Measurements from ENCODE around the gene CENPP. TPM values are rescaled to one million over a fixed set of nuclear protein-coding genes. Genes with fewer than 3 reads are reported as not detected.

The CENPP gene
- total RNA-seq, 1 donor from 2014 or later, result 13.1 TPM

DNA sequence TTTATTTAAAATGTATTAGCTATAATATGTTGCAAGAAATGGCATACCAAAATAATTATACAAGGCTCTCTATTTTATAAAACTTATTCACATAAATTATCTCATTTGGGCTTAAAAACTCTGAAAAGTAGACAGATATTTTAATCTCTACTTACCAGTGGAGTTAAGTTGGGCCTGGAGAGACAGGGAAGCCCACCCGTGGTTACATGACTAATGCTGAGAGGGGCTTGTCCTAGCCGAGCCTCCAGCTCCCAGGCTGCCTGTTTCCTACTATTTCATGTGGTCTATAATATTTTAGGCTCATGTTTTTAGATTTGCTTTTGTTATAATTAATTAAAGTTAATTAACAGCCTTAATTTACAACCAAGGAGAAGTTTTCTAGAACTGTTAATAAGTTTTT, 177.4 kb downstream of the CENPP start:
- no peak for DNase-seq (ENCODE audit: low read depth)

DNA sequence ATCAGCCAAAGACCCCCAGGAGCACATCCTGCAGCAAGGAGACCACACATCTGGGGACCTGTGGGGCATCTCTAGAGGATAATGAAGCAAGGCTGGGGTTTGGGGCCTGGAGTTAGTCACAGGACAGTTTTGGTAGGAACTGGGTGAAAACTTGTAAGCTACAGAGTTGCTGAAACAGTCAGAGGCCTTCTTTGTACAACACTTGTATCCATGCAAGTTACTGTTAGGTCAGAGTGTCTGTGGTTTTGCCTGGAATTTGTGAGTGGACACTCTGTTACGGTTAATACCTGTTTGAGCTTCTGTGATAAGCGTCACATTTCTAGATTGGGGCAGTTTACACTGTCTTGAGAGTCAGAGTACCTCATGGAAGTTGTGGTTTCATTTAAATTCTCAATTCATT, 179.1 kb downstream of the CENPP start:
- no peak for DNase-seq (ENCODE audit: low read depth)

DNA sequence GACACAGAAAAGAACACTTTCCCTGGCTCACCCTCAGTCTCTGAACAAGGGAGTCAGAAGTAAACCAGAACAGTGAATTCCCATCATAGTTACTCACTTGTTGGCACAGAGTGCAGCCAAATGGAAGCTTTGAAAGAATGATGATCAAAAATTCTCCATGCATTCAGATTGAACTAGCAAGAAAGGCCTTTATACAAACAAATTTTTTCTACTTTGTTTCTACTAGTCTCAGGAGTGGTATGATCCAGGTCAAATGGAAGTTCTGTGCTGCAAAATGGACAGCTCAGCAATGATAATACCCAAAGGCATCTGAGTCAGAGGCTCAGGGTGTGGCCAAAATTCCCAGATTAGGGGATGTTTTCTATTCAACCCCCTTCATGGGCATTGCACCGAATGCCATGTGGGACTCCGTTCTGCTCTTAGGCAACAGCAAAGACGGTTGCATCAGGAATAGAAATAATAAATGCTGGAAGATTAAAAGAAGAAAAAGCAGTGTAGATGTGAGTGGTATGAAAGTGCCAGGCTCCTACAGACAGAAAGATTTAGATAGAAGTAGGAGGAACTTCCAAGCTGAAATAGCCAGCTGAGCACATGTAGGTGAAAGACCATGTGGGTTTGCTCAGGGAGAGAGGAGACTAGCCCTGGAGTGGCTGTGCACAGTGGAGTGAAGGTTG, 180.6 kb downstream of the CENPP start:
- peak; percentile 73 for DNase-seq (ENCODE audit: low read depth)

DNA sequence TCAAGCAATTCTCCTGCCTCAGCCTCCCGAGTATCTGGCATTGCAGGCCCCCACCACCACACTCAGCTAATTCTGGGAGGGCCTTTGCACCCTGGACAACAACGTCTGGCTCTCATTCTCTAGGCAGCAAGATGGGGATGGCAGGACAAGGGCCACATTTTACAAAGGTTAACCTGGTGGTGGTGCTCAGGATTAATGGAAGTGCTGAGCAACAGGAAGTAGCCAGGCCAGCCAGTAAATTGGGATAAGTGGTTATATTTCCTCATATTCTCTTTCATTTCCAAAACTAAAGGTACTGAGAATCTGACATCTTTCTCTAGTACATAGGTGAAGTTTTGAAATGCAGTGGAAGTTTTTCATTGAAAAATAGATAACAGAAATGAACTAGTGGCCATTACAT, 181.3 kb downstream of the CENPP start:
- DNase-seq (ENCODE audit: low read depth), result no peak

DNA sequence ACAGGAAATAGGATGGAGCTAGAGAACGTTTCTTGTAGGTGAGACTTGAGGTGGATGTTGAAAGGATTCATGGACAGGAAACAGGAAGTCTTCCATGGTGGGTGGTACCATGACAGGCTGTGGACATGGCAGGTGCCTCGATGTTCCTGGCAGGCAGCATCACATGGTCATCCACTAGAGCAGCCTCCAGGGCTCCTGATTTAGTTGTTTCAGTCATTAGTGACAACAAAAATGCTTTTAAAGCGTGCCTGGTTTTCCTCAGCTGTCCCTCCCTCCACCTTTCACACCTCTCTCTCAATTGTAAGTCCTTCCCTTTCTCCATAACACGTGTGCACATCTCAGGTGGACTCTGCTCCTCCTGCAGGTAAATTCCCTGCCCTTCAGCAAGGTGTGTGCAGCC, 181.7 kb downstream of the CENPP start:
- DNase-seq (ENCODE audit: low read depth), result no peak

DNA sequence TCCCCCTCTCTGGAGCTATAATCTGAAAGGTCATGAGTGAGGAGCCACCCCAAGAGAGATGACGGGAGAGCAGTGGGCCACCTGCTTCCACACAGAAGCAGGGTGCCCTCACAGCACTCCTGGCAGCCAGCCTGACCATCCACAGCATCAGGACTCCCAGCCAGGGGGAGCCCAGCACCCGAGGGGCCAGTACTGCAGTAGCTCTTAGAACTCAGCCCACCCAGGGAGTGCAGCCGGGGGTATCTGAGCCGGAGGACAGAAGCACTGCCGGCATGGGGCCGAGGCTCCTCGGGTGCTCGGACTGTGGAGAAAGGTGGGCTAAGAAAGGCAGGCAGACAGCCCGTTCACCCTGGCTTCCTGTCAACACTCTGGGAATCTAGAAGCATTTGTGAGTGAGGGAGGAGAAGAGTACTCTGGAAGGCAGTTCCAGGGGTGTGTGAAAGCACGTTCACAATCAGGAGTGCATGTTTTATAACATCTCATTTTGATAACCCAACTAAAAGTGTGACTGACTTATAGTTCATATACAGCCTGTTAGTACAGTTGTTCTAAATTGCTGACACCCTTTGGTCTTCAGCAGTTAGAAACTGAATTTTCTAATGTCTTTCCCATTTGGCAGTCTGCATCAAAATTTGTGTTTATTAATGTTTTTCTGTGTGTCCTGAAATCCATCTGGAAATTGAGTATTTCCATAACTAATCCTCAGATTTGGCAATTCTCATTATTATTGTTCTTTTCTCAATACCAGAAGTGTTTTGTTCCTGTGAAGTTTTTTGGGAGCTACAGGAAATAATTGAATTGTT, 182.5 kb downstream of the CENPP start:
- no peak for DNase-seq (ENCODE audit: low read depth)

DNA sequence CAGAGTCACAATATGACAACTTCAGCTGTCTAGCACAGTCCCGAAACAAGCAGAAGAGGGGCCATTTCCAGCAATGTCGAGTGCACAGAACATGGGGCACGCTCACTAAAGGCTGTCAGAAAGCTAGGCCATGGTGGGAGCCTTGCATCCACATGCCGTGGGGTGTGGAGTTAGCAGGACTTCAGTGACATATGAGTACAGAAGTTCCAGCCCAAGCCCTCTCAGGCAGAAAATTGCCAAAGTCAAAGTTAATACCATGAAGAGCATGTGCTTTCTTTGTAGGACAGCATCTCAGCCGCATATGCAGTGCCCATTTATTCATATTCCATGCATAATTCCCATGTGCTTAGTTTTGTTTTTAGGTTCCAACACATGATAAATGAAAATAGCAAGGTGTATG, 183.3 kb downstream of the CENPP start:
- no peak for DNase-seq (ENCODE audit: low read depth)

DNA sequence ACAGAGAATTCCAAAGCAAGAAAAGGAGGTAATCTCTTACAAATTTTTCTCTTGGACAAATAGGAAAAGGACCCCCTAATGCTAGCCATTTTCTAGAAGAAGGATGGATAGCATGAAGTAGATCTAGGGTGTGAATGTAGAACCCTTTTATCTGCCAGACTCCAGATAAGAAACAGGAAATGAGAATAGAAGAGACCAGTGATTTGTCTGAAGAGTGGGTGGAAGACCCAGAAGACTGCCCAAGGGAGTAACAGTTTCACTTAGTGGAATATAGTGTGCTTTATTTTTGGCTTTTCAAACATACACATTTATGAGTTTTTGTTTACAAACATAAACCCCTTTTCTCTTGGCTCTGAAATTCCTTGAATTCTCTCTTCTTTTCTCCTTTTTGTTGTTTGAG, 185.0 kb downstream of the CENPP start:
- DNase-seq (ENCODE audit: low read depth), result no peak

DNA sequence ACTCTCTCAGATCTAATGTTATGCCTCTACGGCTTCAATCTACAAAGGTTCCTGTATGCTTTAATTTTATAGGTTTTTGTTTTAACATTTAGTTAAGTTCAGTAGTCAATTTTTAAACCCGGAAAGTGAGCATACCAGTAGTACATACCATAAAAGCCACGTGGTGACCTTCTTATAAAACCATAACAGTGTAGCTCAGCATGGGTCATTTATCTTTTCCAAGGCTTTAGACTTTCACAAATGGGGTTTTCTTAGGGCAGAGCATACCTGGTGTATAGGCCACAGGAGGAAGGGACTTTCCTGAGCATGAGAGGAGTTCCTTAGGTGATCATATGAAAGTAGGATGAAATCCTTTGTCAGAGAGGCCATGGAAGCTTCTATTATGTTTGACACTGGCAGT, 186.9 kb downstream of the CENPP start:
- no peak for DNase-seq (ENCODE audit: low read depth)

DNA sequence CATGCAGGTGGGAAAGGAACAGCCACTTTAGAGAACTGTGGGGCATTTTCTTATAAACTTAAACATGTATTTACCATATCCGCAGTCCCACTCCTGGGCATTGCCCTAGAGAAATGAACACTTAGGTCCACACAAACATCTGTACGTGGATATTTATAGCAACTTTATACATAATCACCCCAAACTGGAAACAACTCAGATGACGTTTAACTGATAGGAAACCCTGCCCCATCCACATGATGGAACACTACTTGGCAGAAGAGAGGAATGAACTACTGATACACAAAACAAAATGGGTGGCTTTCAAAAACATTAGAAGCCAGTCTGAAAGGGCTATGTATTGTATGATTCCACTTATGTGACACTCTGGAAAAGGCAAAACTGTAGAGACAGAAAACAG, 187.6 kb downstream of the CENPP start:
- no peak for DNase-seq (ENCODE audit: low read depth)

DNA sequence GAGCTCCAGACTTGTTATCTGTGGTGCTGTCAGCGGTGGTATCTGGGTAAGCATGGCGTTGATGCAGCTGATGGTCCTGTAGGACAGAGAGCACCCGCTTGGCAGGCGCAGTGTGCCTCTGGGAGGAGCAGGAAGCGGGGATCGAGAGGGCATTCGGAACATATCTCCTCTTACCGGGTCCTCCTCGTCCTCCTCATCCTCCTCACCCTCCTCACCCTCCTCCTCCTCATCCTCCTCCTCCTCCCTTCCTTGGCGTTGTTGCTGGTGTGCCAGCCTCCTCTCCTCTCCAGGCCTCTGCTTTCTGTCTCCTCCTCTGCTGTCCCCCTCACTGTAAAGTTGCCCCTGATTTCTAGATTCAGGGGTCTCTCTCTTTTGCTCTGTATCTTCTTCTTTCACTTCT, 188.9 kb downstream of the CENPP start:
- no peak for DNase-seq (ENCODE audit: low read depth)

DNA sequence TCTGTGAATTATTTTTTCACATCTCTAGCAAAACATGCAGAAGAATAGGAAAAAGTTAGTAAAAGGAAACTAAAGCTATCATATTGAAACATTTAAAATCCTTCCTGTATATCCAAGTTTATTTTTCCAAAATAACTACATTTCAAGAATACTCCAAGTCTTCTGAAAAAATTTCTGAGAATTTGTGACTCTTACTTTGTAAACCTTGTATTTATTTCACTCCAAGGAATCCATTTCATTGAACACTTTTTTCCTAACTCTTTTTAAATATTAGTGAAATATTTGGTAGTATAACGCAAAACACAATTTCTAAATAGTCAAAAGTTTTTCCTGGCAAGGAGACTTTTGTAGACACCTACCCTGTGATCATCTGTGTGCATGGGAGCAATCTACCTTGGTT, 190.8 kb downstream of the CENPP start:
- DNase-seq (ENCODE audit: low read depth), result no peak

DNA sequence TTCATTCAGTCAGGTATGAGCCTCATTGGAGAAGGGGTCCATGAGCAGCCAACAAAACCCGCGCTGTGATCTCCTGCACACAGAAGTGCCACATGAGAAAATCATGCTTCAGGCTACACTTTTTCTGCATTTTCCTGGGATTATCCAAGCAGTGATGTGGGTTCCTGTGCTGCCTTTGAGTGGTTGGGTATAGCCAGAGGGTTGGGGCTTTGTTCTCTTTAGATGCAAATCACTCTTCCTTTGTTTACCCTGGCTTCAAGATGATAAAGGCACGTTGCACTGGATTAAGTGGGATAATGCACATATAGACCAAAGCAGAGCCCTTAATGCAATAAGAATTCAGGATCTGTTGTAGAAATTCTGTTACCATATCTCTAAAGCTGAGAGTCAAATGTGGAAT, 191.3 kb downstream of the CENPP start:
- DNase-seq (ENCODE audit: low read depth), result no peak

DNA sequence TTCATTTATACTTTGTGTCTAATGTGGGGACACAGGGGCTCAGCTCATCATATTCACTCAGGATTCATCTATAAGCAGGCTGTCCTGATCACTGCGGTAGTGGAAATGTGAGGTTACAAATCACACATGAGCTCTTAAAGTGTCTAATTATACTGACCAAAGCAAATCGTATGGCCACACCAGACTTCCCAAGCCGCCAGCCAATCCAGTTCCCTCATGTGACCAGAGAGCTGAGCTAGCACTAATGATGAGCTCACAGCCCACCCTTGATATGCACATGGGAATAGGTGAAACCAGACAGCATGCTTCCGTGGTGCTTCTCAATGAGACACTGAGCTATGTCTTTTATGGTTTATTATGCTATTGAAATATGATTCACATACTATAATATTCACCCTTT, 192.4 kb downstream of the CENPP start:
- no peak for DNase-seq (ENCODE audit: low read depth)

DNA sequence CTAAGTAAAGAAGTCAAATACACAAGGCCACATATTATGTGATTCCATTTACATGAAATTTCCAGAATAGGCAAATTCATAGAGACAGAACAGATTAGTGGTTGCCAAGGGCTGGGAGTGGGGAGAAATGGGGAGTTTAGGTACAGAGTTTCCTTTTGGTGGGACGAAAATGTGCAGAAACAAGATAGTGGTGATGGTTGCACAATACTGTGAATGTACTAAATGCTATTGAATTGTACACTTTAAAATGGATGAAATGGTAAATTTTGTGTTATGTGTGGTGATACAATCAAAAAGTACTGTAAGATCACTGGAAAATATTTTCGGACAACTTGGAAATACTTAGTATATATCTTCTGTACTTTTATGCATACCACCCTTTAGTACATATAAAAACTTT, 195.1 kb downstream of the CENPP start:
- no peak for DNase-seq (ENCODE audit: low read depth)

DNA sequence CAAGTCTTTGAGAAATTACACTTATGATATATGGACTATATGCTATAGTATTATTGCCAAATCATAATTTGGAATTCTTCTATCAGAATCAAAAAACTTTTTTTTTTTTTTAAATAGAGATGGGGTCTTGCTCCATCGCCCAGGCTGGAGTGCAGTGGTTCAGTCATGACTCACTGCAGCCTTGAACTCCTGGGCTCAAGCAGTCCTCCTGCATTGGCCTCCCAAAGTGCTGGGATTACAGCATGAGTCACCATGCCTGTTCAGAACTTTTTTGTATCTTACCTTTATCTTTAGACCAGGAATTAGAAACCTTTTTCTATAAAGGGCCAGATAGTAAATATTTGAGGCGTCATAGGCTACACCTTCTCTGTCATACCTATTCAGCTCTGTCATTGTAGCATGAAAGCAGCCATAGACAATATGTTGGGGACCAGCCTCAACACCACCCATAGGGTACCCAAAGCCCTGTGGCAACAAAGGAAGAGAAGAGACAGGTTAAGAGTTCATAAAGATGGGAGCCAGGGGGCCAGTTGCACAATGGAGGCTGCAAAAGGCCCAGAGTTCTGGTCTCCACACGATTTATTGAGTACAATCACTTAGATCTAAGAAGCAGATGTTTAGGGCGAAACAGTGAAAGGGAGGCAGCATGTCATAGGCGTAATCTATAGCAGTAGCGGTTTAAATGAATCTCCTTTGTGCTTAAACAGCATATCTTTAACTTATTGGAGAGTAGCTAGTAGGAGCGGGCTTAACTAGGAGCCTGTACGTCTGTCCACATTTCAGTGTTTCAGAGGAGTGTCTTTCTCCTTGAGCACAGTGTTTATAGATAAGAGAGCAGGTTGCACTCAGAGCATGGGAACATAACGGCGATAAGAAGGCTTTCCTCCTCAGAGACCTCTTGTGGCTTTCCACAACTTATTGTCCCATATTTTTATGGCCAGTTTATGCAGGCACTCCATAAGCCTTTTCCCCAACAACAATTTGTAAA, 197.5 kb downstream of the CENPP start:
- no peak for DNase-seq (ENCODE audit: low read depth)

DNA sequence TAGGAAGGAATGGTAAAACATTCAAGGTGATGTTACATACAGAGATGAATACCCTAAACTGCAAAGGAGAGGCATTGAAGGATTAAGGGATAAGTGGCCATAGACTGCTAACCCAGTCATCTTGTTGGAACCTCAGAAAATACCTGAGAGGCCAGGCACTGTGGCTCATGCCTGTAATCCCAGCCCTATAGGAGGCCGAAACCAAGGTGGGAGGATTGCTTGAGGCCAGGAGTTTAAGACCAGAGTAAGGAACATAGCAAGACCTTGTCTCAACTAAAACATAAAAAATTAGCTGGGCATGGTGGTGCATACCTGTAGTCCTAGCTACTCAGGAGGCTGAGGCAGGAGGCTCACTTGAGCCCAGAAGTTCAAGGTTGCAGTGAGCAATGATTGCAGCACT, 199.1 kb downstream of the CENPP start:
- no peak for DNase-seq (ENCODE audit: low read depth)

DNA sequence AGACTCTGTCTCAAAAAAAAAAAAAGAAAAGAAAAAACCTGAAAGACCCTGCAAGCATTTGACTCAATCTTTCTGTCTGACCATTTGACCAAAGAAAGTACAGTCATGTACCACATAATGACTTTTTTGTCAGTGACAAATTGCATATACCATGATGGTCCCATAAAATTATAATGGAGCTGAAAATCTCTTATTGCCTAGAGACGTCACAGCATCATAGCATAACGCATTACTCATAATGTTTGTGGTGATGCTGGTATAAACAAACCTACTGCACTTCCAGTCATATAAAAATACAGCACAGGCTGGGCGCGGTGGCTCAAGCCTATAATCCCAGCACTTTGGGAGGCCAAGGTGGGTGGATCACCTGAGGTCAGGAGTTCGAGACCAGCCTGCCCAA, 199.6 kb downstream of the CENPP start:
- DNase-seq (ENCODE audit: low read depth), result no peak

DNA sequence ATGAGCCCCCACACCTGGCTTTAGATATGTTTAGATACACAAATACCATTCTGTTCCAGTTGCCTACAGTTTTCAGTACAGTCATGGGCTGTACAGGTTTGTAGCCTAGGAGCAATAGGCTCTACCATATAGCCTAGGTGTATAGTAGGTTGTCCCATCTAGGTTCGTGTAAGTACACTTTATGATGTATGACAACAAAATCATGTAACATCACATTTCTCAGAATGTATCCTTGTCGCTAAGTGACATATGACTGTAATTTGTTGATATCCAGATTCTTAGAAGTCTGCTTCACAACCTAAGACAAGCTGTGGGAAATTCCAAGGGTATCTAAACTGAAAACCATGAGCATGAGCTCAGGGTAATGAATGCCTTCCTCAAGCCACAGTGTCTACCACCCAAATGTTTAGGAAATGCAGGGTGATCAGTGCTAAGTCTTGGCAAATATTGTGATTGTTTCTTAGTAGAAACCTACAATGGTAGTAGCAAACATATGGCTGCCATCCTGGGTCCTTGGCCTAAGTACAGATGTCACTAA, 201.6 kb downstream of the CENPP start:
- DNase-seq (ENCODE audit: low read depth), result no peak

DNA sequence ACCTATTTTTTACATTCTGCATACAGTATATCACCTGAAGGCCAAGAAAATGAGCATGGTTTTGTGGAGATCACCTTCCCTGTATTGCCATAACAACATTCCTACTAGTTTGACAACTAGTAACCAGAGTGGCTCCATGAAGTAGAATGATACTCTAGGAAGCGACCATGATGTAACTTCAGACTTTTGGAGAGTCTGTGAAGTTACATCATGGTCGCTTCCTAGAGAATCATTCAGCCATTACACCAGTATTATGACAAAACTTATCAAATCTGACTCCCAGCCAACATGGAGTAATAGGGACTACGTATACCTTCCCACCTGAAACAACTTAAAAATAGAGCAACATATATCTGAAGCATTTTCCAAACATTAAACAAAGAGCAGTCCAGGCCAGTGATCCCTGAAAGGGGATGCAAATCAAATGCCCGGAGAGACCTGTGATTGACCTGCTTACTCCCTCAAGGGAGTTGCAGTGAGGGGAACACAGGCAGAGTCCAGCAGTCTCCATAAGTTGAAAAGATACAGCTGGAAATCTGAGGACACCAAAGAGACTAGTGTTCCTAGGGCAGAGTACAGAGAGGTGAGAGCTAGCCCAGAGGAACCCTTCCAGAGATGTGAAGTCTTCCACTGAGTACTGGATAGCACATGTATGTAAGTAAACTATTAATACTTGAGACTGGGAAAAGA, 202.2 kb downstream of the CENPP start:
- no peak for DNase-seq (ENCODE audit: low read depth)

DNA sequence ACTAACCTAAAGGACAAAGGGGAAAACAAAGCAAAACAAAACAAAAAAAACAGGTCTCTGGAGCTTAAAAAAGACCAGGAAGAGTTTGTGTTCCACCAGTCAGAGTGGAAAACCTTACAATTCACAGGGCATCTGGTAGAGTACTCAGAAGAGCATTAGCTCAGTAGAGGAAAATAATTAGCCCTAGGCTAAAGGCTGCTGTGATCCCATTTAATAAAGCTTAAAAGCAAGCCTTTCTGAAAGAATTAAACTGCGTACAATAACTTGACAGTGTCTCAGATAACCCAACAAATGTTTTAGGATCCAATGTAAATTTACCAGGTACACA, 202.7 kb downstream of the CENPP start:
- no peak for DNase-seq (ENCODE audit: low read depth)
